Midbrain (tissue), 1 donor: ENCODE data around the gene AHRR.

ENCODE experiments used
- DNase-seq: peaks from one replicate; lab custom pipeline; 2025; lab: John Stamatoyannopoulos, UW

Gene AHRR

GRCh38 chr5:429453-430188 is 108.1 kb downstream of the AHRR start:
- peak; percentile 8 for DNase-seq

GRCh38 chr5:430214-430925 is 108.9 kb downstream of the AHRR start:
- no peak for DNase-seq

DNA sequence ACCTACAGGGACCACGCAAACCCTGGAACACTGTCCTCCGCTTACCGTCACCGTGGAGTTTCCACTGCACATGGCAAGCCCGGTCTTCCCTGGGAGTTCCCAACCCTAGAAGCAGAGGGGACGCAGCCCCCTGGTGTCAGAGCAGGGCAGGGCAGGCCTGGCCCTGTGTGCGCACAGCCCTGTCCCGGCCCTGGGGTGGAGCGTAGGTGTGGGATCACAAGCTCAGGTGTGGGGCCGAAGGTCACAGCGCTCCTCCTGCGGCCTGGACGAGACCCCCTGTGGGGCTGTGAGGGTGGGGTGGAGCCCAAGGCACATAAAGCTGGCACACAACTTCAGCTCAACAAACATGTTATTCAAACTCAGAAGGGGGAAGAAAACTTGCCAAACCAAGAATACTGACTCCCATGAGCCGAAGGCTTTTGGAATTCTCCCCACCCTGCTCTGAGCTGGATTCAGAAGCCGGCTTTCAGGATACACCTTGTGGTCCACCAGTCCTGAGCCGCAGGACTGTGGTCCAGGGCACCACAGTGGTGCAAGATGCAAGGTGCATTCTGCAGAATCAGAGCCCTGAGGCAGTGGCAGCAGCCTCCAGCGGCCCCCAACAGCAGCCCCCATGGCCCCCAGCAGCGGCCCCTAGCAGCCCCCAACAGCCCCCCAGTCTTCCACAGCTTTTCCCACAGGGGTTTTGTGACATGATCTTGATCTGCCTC is 109.6 kb downstream of the AHRR start:
- DNase-seq: no peak

GRCh38 chr5:431711-432050 is 110.2 kb downstream of the AHRR start:
- DNase-seq: no peak

- DNase-seq: no peak
Measured at GRCh38 chr5:432201-432927, 110.8 kb downstream of the AHRR start.

GRCh38 chr5:432928-433791 is 111.6 kb downstream of the AHRR start:
- DNase-seq: no peak

DNA sequence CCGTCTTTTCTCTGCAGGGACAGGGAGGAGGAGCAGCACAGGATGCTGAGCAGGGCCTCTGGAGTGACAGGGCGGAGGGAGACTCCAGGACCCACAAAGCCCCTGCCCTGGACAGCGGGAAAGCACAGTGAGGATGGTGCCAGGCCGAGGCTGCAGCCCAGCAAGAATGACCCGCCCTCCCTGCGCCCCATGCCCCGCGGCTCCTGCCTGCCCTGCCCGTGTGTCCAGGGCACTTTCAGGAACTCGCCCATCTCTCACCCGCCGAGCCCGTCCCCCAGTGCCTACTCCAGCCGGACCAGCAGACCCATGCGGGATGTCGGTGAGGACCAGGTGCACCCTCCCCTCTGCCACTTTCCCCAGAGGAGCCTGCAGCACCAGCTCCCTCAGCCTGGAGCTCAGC is 112.3 kb downstream of the AHRR start:
- no peak for DNase-seq

- DNase-seq: no peak
Measured at GRCh38 chr5:434443-435146, 113.1 kb downstream of the AHRR start.

DNA sequence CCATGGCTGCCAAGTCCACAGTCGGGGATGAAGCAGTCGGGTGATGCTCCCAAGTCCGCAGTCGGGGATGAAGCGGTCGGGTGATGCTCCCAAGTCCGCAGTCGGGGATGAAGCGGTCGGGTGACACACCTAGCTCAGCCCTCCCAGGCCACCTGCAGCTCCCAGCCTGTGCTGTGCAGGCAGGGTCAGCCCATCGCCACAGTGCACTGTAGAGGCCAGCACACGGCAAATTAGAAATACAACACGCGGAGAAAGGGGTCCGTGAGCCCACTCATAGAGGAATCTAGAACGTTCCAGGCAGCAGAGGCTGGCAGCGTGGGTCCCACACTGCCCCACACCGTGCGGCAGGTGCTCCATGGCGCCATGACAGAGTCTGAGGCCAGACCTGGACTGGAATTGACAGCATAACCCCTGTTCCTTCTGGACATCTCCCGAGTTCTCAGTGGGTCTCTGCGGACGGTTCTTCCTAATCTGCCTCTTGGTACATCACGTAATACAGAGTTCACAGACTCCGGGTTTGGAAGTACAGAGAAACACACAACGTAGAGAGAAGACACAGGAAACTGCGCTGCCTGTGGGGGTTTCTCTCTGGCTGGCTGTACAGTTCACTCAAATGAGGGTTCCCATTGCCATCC is 113.8 kb downstream of the AHRR start:
- DNase-seq: no peak

- DNase-seq: no peak
Measured at GRCh38 chr5:435961-436640, 114.6 kb downstream of the AHRR start.

- DNase-seq: no peak
Measured at GRCh38 chr5:436641-436975, 115.1 kb downstream of the AHRR start.

DNA sequence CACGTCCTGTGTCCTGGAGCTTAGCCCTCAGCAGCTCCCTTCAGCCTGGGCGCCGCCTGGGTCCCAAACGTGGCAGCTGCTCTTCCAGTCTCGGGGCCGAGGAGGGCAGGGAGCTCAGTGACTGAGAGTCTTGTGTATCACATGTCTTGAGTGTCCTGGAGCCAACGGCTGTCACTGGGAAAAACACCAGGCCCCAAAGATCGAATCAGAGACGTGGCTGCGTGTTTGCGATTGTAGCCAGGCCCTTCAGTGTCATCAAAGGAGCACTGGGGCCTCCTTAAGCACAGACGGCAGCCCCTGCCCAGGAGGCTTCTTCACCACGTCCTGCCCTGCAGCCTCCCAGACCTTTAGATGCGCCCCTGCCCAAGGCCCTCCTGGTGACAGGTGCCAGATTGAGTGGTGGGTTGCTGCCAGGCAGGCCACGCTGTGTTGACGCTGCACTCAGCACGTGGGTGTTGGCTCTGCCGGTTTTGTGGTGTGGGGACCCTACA is 115.8 kb downstream of the AHRR start:
- DNase-seq: no peak

- no peak for DNase-seq
Measured at GRCh38 chr5:438481-438981, 117.0 kb downstream of the AHRR start.

- DNase-seq: no peak
Measured at GRCh38 chr5:439181-439580, 117.7 kb downstream of the AHRR start.

DNA sequence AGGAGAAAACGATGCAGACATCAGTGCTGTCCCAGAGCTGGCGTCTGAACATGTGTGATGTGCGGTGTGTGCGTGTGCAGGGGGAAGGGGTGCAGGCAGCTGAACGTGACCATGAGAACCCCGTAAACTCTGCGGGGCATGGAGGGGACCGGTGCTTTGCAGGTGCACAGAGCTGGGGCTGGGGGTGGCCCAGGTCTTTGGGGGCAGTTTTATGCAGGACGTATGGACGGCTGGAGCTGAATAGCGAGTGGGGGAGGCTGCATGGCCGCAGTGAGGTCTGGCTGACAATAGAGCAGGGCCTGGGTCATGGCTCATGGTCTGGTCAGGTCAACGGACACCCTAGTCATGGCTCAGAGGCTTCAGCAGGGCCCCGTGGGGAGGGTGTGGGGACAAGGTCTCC is 118.1 kb downstream of the AHRR start:
- DNase-seq: no peak

- no peak for DNase-seq
Measured at GRCh38 chr5:440401-441201, 119.1 kb downstream of the AHRR start.

DNA sequence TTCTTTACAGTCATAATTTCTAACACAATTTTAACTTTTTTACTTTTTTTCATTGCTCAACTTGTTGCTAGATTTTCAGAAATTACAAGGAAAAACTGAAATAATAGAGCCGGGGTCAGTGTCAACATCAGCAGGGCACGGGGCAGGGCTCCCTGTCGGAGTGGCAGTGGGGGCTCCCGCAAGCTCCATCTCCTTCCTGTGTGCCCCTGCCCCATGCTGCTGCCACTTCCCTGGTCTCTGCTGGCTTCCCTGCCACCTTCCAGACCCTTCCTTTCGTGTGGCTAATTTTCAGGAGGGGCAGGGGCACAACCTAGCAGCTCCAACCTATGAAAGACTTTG is 120.5 kb downstream of the AHRR start:
- DNase-seq: no peak

DNA sequence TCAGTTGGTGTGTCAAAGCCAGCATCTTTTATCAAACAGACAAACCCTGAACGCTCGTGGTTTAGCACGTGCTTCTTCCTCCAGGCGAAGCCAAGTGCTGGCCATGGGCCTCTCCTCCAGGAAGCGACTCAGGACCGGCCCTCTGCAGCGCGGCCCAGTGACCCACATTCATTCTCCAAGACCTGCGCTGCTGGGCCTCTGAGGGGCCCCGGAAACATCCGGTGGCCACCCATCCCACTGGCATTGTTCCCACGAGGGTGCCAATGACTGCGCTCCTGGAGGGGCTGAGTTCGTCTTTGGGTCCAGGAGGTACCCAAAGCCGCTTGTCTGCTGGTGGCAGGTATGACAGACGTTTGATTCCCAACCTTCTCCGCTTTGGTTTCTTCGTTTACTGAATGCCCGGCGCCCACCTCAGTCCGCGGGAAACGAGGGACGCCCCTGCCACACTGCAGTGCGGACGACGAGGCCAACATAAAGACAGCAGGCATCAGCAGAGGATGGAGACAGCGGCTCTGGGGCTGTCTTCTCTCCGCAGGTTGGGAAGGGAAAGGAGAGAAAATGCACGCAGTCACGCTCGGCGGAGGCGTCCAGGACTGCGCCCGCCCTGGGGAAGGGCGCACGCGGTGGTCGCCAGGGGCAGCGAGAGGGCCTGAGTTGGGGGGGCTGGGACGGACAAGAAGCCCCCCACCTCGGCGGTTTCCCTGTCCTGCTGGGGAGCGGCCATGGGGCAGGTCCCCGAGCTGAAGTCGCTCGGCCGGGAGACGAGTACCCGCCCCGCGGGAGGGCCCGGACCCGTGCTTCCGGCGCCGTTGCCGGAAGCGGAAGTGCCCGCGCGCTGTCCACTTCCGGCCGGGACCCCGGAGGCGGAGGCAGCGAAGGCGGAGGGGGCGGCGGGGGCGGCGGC is 121.1 kb downstream of the AHRR start, which contains the start of gene EXOC3:
Gene EXOC3 (plus strand): TSS at position 842 of the 904 bp plus-strand sequence. CDS start 3,030 bp downstream, outside the sequence.
- DNase-seq: peak; percentile 81
